Measurements from ENCODE around the gene KAT5. TPM values are rescaled to one million over a fixed set of nuclear protein-coding genes. Genes with fewer than 3 reads are reported as not detected.
"Not testable (repeated sequence)": the region's sequence is repeated elsewhere in the genome, so short reads cannot be mapped to it uniquely, and the experiment has no call there.

KAT5 gene
- total and polyA plus RNA-seq, 2 donors (not counting 1 experiment from before 2014, with no cell fraction given), result 84.6 to 142 TPM

DNA sequence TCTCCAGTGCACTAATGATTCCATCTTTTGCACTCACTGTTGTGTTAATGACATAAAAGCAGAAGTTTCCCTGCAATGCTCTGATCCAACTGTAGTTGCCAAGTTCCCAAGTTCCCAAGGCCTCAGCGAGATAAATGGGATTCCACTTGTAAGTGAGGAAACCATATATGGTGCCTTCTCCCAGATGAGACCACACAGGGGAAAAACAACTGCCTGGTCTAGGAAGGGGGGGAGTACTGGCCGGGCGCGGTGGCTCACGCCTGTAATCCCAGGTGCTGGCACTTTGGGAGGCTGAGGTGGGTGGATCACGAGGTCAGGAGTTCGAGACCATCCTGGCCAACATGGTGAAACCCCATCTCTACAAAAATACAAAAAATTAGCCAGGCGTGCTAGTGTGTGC lies 26.1 kb upstream of the KAT5 start:
- Histone ChIP-seq H3K27me3 (replicated peaks in 1 of 4; ENCODE audit: control extremely low read depth in 1 of 4, control insufficient read depth in 3 of 4, insufficient read depth in 4 of 4, low read length in 3 of 4) (no peaks in the 10 kb centered on the region), H3K9ac (ENCODE audit: low read length) (no peak overlapping the region), H3K79me2 (ENCODE audit: control insufficient read depth, insufficient read depth, low read length) (no peaks in the 10 kb centered on the region), H4K20me1 (ENCODE audit: control insufficient read depth, insufficient read depth, low read length, poor library complexity, severe bottlenecking) (no peaks in the 10 kb centered on the region), H3K36me3 (replicated peaks in 1 of 2; ENCODE audit: control extremely low read depth in 1 of 2, control insufficient read depth in 1 of 2, extremely low read depth in 1 of 2, insufficient read depth in 2 of 2, low read length in 1 of 2) (no peaks in the 10 kb centered on the region), H2AFZ (ENCODE audit: insufficient read depth, low read depth, low read length, poor library complexity, severe bottlenecking) (no peak overlapping the region), H3K4me1 (ENCODE audit: control insufficient read depth in 2 of 2, insufficient read depth in 2 of 2, low read length in 2 of 2) (no peaks in the 10 kb centered on the region), H3K9me3 (ENCODE audit: control extremely low read depth in 1 of 3, control insufficient read depth in 2 of 3, insufficient read depth in 1 of 3, low read length in 2 of 3) (no peaks in the 10 kb centered on the region), H3K4me3 (ENCODE audit: control extremely low read depth in 1 of 5, extremely low read depth in 1 of 5, insufficient read depth in 1 of 5, low read depth in 2 of 5, low read length in 4 of 5) (no peak overlapping the region), H3K4me2 (replicated peaks; ENCODE audit: low read depth, low read length, poor library complexity, severe bottlenecking) (no peak overlapping the region), H3K27ac (ENCODE audit: low read length in 2 of 2) (no peak overlapping the region)
- no peak overlapping the region for H3K4me3 Mint-ChIP-seq
- no peak overlapping the region for H3K27ac Mint-ChIP-seq
- H3K4me1 Mint-ChIP-seq, result no peaks in the 10 kb centered on the region
- H3K27me3 Mint-ChIP-seq, result peaks cover 4% of the 10 kb centered on the region
- ChIA-PET CTCF (no interaction called here), POLR2A (interaction anchor here (0.7 kb wide), 1 partner anchor 10 kb away, joined by 5 read pairs; no protein-coding TSS in a partner anchor)
- WGBS (ENCODE audit: insufficient coverage), result 100% methylated on average over 1 of the region's 8 CpGs
- no peak for TF ChIP-seq EZH2 (IDR thresholded peaks at IDR 0.05; ENCODE audit: borderline replicate concordance, insufficient read depth, low read depth, low read length, poor library complexity, severe bottlenecking)
- TF ChIP-seq, protein P1, sequence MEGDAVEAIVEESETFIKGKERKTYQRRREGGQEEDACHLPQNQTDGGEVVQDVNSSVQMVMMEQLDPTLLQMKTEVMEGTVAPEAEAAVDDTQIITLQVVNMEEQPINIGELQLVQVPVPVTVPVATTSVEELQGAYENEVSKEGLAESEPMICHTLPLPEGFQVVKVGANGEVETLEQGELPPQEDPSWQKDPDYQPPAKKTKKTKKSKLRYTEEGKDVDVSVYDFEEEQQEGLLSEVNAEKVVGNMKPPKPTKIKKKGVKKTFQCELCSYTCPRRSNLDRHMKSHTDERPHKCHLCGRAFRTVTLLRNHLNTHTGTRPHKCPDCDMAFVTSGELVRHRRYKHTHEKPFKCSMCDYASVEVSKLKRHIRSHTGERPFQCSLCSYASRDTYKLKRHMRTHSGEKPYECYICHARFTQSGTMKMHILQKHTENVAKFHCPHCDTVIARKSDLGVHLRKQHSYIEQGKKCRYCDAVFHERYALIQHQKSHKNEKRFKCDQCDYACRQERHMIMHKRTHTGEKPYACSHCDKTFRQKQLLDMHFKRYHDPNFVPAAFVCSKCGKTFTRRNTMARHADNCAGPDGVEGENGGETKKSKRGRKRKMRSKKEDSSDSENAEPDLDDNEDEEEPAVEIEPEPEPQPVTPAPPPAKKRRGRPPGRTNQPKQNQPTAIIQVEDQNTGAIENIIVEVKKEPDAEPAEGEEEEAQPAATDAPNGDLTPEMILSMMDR (IDR thresholded peaks at IDR 0.05), result no peak
- no peaks in the 10 kb centered on the region for H3K9me3 Mint-ChIP-seq (ENCODE audit: insufficient read depth)
- intact Hi-C loops (cut with micrococcal nuclease), result no loop called here
- ATAC-seq (ENCODE audit: low read depth), result no peak
- DNase-seq, result no peak

DNA sequence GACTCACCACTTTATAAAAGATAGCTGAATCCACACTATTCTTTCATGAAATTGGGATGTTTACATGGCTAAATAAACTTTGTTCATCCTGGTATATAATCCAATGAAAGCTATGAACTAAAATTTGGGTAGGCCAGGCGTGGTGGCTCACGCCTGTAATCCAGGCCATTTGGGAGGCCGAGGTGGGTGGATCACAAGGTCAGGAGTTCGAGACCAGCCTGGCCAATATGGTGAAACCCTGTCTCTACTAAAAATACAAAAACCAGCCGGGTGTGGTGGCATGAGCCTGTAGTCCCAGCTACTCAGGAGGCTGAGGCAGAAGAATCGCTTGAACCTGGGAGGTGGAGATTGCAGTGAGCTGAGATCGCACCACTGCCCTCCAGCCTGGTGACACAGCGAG lies 20.2 kb upstream of the KAT5 start:
- CTCF ChIA-PET, result interaction anchor here (1.5 kb wide), 1 partner anchor 66 kb away, joined by 6 read pairs; no protein-coding TSS in a partner anchor
- POLR2A ChIA-PET; H3K79me2 ChIP-seq (ENCODE audit: control insufficient read depth, insufficient read depth, low read length); H3K27me3 ChIP-seq (replicated peaks in 1 of 4; ENCODE audit: control extremely low read depth in 1 of 4, control insufficient read depth in 3 of 4, insufficient read depth in 4 of 4, low read length in 3 of 4); H2AFZ ChIP-seq (ENCODE audit: insufficient read depth, low read depth, low read length, poor library complexity, severe bottlenecking); ATAC-seq (ENCODE audit: low read depth); DNase-seq; H3K4me3 Mint-ChIP-seq; H3K4me3 ChIP-seq (ENCODE audit: control extremely low read depth in 1 of 5, extremely low read depth in 1 of 5, insufficient read depth in 1 of 5, low read depth in 2 of 5, low read length in 4 of 5); H3K4me1 Mint-ChIP-seq; H3K9me3 Mint-ChIP-seq (ENCODE audit: insufficient read depth); H3K9me3 ChIP-seq (ENCODE audit: control extremely low read depth in 1 of 3, control insufficient read depth in 2 of 3, insufficient read depth in 1 of 3, low read length in 2 of 3); H3K27ac ChIP-seq (ENCODE audit: low read length in 2 of 2); H3K4me2 ChIP-seq (replicated peaks; ENCODE audit: low read depth, low read length, poor library complexity, severe bottlenecking); H3K27ac Mint-ChIP-seq; H3K36me3 ChIP-seq (replicated peaks in 1 of 2; ENCODE audit: control extremely low read depth in 1 of 2, control insufficient read depth in 1 of 2, extremely low read depth in 1 of 2, insufficient read depth in 2 of 2, low read length in 1 of 2); H3K27me3 Mint-ChIP-seq; intact Hi-C loops (cut with micrococcal nuclease); H3K9ac ChIP-seq (ENCODE audit: low read length); H4K20me1 ChIP-seq (ENCODE audit: control insufficient read depth, insufficient read depth, low read length, poor library complexity, severe bottlenecking); H3K4me1 ChIP-seq (ENCODE audit: control insufficient read depth in 2 of 2, insufficient read depth in 2 of 2, low read length in 2 of 2): not testable (repeated sequence)
- no CpG with 5 or more reads among the region's 8 CpGs for WGBS (ENCODE audit: insufficient coverage)

Data from B cell (primary cell).